Measurements from ENCODE around the gene CORO1C. TPM values are rescaled to one million over a fixed set of nuclear protein-coding genes. Genes with fewer than 3 reads are reported as not detected.

The CORO1C gene
- total RNA-seq, 2 donors from 2014 or later: 61.5 to 87.5 TPM

GRCh38 chr12:108693751-108694150, 37.6 kb downstream of the CORO1C start:
- Mint-ChIP-seq H3K36me3 (peaks cover 12 to 30% of the 10 kb centered on the region in 2 donors), H3K27ac (peak overlapping the region; percentile 7 to 72), H3K9me3 (peaks cover 4 to 5% of the 10 kb centered on the region in 2 donors)
- no peak for ATAC-seq
- DNase-seq (ENCODE audit: low spot score in 2 of 2): no peak

- ATAC-seq (no peak), DNase-seq (ENCODE audit: low spot score in 2 of 2) (no peak)
- H3K9me3 Mint-ChIP-seq: peaks cover 4 to 5% of the 10 kb centered on the region in 2 donors
- H3K27ac Mint-ChIP-seq: peak overlapping the region; percentile 34 to 72
- H3K36me3 Mint-ChIP-seq: peaks cover 11 to 28% of the 10 kb centered on the region in 2 donors
These were observed 38.1 kb downstream of the CORO1C start for GRCh38 chr12:108693186-108693730.

GRCh38 chr12:108691998-108692808, 39.1 kb downstream of the CORO1C start:
- H3K27ac Mint-ChIP-seq: peak overlapping the region; percentile 92 to 99

GRCh38 chr12:108691175-108691997, 39.9 kb downstream of the CORO1C start:
- Mint-ChIP-seq H3K9me3 (peaks cover 4 to 5% of the 10 kb centered on the region in 2 donors), H3K27ac (peak overlapping the region; percentile 92 to 99), H3K36me3 (peaks cover 5 to 23% of the 10 kb centered on the region in 2 donors)
- peak; percentile 43 to 71 for ATAC-seq
- peak; percentile 59 to 86 for DNase-seq (ENCODE audit: low spot score in 2 of 2)

More at GRCh38 chr12:108691998-108692808, 39.1 kb downstream of the CORO1C start:
- H3K36me3 Mint-ChIP-seq: peaks cover 5 to 23% of the 10 kb centered on the region in 2 donors
- ATAC-seq: no peak
- DNase-seq (ENCODE audit: low spot score in 2 of 2): peak in 1 of 2 donors; percentile 59
- peaks cover 4 to 5% of the 10 kb centered on the region in 2 donors for H3K9me3 Mint-ChIP-seq

- Mint-ChIP-seq H3K9me3 (peaks cover 4 to 5% of the 10 kb centered on the region in 2 donors), H3K27ac (peak overlapping the region; percentile 92 to 99), H3K36me3 (peaks cover 5 to 17% of the 10 kb centered on the region in 2 donors)
- ATAC-seq (no peak), DNase-seq (ENCODE audit: low spot score in 2 of 2) (no peak)
These were observed 40.7 kb downstream of the CORO1C start for GRCh38 chr12:108690542-108691174.

- peak overlapping the region; percentile 92 to 99 for H3K27ac Mint-ChIP-seq
- peaks cover 2% of the 10 kb centered on the region in 2 donors for H3K9me3 Mint-ChIP-seq
- peaks cover 3 to 12% of the 10 kb centered on the region in 2 donors for H3K36me3 Mint-ChIP-seq
- DNase-seq (ENCODE audit: low spot score in 2 of 2): no peak
- no peak for ATAC-seq
These were observed 41.2 kb downstream of the CORO1C start for GRCh38 chr12:108690191-108690518.

- DNase-seq (ENCODE audit: low spot score in 2 of 2) (peak; percentile 55 to 58), ATAC-seq (peak; percentile 60 to 82)
- H3K9me3 Mint-ChIP-seq: no peaks in the 10 kb centered on the region
- peak overlapping the region; percentile 92 to 99 for H3K27ac Mint-ChIP-seq
- peaks cover 0 to 9% of the 10 kb centered on the region in 2 donors for H3K36me3 Mint-ChIP-seq
These were observed 41.8 kb downstream of the CORO1C start for GRCh38 chr12:108689314-108690190.

- no peaks in the 10 kb centered on the region for H3K9me3 Mint-ChIP-seq
- H3K36me3 Mint-ChIP-seq: no peaks in the 10 kb centered on the region
- DNase-seq (ENCODE audit: low spot score in 2 of 2) (no peak), ATAC-seq (no peak)
- no peak overlapping the region for H3K27ac Mint-ChIP-seq
These were observed 44.5 kb downstream of the CORO1C start for GRCh38 chr12:108686780-108687179.

GRCh38 chr12:108685469-108686260, 45.7 kb downstream of the CORO1C start:
- ATAC-seq: no peak
- H3K36me3 Mint-ChIP-seq: no peaks in the 10 kb centered on the region
- no peak overlapping the region for H3K27ac Mint-ChIP-seq

GRCh38 chr12:108683906-108684556, 47.3 kb downstream of the CORO1C start:
- DNase-seq (ENCODE audit: low spot score in 2 of 2): no peak
- ATAC-seq: no peak

More at GRCh38 chr12:108685469-108686260, 45.7 kb downstream of the CORO1C start:
- no peak for DNase-seq (ENCODE audit: low spot score in 2 of 2)
- H3K9me3 Mint-ChIP-seq: no peaks in the 10 kb centered on the region

GRCh38 chr12:108681317-108681716, 50.0 kb downstream of the CORO1C start:
- Mint-ChIP-seq H3K36me3 (no peaks in the 10 kb centered on the region), H3K9me3 (no peaks in the 10 kb centered on the region), H3K27ac (no peak overlapping the region)
- DNase-seq (ENCODE audit: low spot score in 2 of 2) (no peak), ATAC-seq (no peak)

More at GRCh38 chr12:108683906-108684556, 47.3 kb downstream of the CORO1C start:
- no peaks in the 10 kb centered on the region for H3K9me3 Mint-ChIP-seq
- no peak overlapping the region for H3K27ac Mint-ChIP-seq
- H3K36me3 Mint-ChIP-seq: no peaks in the 10 kb centered on the region

GRCh38 chr12:108679106-108679681, 52.1 kb downstream of the CORO1C start:
- ATAC-seq (no peak), DNase-seq (ENCODE audit: low spot score in 2 of 2) (no peak)
- Mint-ChIP-seq H3K36me3 (peaks cover 0 to 6% of the 10 kb centered on the region in 2 donors), H3K9me3 (no peaks in the 10 kb centered on the region), H3K27ac (no peak overlapping the region)

- ATAC-seq: peak in 1 of 2 donors; percentile 59
- H3K9me3 Mint-ChIP-seq: no peaks in the 10 kb centered on the region
- peak overlapping the region in 1 of 2 donors; percentile 72 for H3K27ac Mint-ChIP-seq
- H3K36me3 Mint-ChIP-seq: peaks cover 0 to 6% of the 10 kb centered on the region in 2 donors
- DNase-seq (ENCODE audit: low spot score in 2 of 2): no peak
These were observed 53.1 kb downstream of the CORO1C start for GRCh38 chr12:108678104-108678730.

- Mint-ChIP-seq H3K36me3 (peaks cover 0 to 6% of the 10 kb centered on the region in 2 donors), H3K27ac (no peak overlapping the region), H3K9me3 (no peaks in the 10 kb centered on the region)
- DNase-seq (ENCODE audit: low spot score in 2 of 2) (no peak), ATAC-seq (no peak)
These were observed 53.9 kb downstream of the CORO1C start for GRCh38 chr12:108677381-108677780.
